ENCODE measurements around the gene CPLX3.

CPLX3 gene, protein sequence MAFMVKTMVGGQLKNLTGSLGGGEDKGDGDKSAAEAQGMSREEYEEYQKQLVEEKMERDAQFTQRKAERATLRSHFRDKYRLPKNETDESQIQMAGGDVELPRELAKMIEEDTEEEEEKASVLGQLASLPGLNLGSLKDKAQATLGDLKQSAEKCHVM

GRCh38 chr15:74826364-74826819 lies at the start of gene CPLX3:
CPLX3 (plus strand) TSS chr15:74826627; CDS start chr15:74826704, 77 bp downstream.
- Histone ChIP-seq H3K9ac (ENCODE audit: low read depth, low read length) (no peak within 1 kb of the TSS), H3K36me3 (ENCODE audit: control insufficient read depth, insufficient read depth, low read length) (no peaks in the 10 kb centered on the region), H3K4me3 (ENCODE audit: low read depth, low read length) (peak within 1 kb of the TSS; percentile 16), H3K4me1 (ENCODE audit: control insufficient read depth, insufficient read depth, low read length) (no peaks in the 10 kb centered on the region), H3K27me3 (ENCODE audit: control insufficient read depth, insufficient read depth, low read length) (peaks cover 43% of the 10 kb centered on the region), H3K9me3 (ENCODE audit: control insufficient read depth, insufficient read depth, low read length) (no peaks in the 10 kb centered on the region)

DNA sequence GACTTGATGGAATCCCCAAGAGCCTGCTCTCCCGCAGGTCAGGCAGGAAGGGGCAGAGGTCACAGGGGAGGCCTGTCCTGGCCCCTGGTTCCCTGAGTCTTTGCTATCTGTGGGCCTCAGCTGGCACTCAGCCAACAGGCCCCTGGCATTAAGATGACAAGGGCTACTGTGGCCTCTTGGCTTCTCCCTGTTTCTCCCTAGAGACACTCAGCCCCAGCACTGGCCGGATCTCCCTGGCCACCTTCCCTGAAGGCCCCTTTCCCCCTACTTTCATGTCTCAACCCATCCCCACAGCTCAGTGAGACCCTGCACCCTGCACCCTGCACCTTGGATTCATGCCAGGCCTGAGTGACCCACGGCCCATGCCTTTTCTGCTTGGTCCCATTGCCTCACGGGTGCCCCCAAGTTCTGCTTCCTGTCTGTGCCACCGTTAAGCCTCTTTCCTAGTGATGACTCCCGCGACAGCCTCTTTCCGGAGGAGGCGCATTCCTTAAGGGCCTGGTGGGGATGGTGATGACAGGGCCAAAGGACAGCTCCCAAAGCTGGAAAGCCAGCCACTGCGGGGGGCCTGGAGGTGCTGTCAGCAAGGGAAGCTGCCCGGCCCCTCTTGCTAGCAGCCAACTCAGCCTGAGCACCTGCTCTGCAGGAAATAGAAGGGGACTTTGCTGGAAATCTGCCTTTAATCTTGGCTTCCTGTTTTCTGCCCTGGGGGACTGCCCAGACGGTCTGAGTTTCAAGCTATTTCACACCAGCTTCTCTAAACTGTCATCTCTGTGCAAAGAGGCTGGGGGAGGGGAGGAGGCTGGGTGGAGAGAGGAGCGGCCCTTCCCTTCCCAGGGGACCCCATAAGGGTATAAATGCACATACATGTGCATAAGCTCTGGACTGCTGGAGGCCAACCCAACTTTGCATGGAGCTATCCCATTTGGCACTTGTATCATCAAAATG lies 49.3 kb upstream of the CPLX3 start:
- H3K36me3 ChIP-seq (ENCODE audit: control insufficient read depth, insufficient read depth, low read length) = no peaks in the 10 kb centered on the region
- no peaks in the 10 kb centered on the region for H3K9me3 ChIP-seq (ENCODE audit: control insufficient read depth, insufficient read depth, low read length)
- no peak overlapping the region for H3K9ac ChIP-seq (ENCODE audit: low read depth, low read length)
- no peak overlapping the region for H3K4me3 ChIP-seq (ENCODE audit: low read depth, low read length)
- peaks cover 10% of the 10 kb centered on the region for H3K4me1 ChIP-seq (ENCODE audit: control insufficient read depth, insufficient read depth, low read length)
- peaks cover 33% of the 10 kb centered on the region for H3K27me3 ChIP-seq (ENCODE audit: control insufficient read depth, insufficient read depth, low read length)

DNA sequence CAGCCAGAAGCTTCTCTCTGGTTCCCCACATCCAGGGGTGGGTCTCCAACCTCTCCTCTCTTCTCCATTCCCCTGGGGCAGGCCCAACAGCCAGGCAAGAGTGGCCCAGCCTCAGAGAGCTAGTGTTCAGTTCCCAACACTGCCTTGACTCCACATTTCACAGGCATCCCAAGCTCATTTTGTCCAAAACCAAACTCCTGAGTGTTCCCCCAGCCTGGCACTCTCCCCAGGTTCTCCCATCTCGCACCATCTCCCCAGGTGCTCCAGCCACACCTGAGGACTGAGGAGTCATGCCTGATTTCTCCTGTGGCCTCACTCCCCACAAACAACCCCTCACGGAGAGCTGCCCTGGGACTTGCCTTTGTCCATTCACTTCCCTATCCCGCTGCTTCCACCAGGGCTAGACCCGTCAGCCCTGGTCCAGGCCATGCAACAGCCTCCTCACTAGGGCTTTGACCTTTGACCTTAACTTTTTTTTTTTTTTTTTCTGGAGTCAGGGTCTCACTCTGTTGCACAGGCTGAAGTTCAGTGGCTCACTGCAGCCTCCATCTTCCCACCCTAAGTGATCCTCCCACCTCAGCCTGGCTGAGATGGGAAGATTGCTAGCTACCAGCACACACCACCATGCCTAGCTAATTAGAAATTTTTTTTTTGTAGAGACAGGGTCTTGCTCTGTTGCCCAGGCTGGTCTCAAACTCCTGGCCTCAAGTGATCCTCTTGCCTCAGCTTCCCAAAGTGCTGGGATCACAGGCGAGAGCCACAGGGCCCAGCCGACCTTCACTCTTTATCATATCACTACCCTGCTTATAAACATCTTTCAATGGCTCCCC lies 48.4 kb upstream of the CPLX3 start:
- H3K4me1 ChIP-seq (ENCODE audit: control insufficient read depth, insufficient read depth, low read length) = peaks cover 10% of the 10 kb centered on the region
- peaks cover 36% of the 10 kb centered on the region for H3K27me3 ChIP-seq (ENCODE audit: control insufficient read depth, insufficient read depth, low read length)
- H3K4me3 ChIP-seq (ENCODE audit: low read depth, low read length) = no peak overlapping the region
- H3K36me3 ChIP-seq (ENCODE audit: control insufficient read depth, insufficient read depth, low read length) = no peaks in the 10 kb centered on the region
- H3K9ac ChIP-seq (ENCODE audit: low read depth, low read length) = no peak overlapping the region
- no peaks in the 10 kb centered on the region for H3K9me3 ChIP-seq (ENCODE audit: control insufficient read depth, insufficient read depth, low read length)

DNA sequence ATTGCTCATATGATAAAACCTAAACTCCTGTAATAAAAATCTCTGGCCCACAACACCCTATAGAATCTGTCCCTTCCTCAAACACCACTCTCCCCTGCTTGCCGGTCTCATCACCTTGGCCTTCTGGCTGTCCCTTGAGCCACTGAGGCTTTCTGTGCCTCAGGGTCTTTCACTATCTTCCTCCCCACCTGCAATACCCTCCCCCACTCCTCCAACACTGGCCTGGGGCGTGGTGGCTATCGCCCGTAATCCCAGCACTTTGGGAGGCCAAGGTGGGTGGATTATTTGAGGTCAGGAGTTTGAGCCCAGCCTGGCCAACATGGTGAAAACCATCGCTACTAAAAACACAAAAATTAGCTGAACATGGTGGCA lies 47.8 kb upstream of the CPLX3 start:
- Histone ChIP-seq H3K4me3 (ENCODE audit: low read depth, low read length) (no peak overlapping the region), H3K36me3 (ENCODE audit: control insufficient read depth, insufficient read depth, low read length) (no peaks in the 10 kb centered on the region), H3K9ac (ENCODE audit: low read depth, low read length) (no peak overlapping the region), H3K27me3 (ENCODE audit: control insufficient read depth, insufficient read depth, low read length) (peaks cover 41% of the 10 kb centered on the region), H3K4me1 (ENCODE audit: control insufficient read depth, insufficient read depth, low read length) (peaks cover 4% of the 10 kb centered on the region), H3K9me3 (ENCODE audit: control insufficient read depth, insufficient read depth, low read length) (no peaks in the 10 kb centered on the region)

- Histone ChIP-seq H3K9ac (ENCODE audit: low read depth, low read length) (no peak overlapping the region), H3K27me3 (ENCODE audit: control insufficient read depth, insufficient read depth, low read length) (peaks cover 42% of the 10 kb centered on the region), H3K4me1 (ENCODE audit: control insufficient read depth, insufficient read depth, low read length) (peaks cover 2% of the 10 kb centered on the region), H3K4me3 (ENCODE audit: low read depth, low read length) (no peak overlapping the region), H3K36me3 (ENCODE audit: control insufficient read depth, insufficient read depth, low read length) (no peaks in the 10 kb centered on the region), H3K9me3 (ENCODE audit: control insufficient read depth, insufficient read depth, low read length) (no peaks in the 10 kb centered on the region)
These were observed 47.2 kb upstream of the CPLX3 start for GRCh38 chr15:74779162-74779648.

DNA sequence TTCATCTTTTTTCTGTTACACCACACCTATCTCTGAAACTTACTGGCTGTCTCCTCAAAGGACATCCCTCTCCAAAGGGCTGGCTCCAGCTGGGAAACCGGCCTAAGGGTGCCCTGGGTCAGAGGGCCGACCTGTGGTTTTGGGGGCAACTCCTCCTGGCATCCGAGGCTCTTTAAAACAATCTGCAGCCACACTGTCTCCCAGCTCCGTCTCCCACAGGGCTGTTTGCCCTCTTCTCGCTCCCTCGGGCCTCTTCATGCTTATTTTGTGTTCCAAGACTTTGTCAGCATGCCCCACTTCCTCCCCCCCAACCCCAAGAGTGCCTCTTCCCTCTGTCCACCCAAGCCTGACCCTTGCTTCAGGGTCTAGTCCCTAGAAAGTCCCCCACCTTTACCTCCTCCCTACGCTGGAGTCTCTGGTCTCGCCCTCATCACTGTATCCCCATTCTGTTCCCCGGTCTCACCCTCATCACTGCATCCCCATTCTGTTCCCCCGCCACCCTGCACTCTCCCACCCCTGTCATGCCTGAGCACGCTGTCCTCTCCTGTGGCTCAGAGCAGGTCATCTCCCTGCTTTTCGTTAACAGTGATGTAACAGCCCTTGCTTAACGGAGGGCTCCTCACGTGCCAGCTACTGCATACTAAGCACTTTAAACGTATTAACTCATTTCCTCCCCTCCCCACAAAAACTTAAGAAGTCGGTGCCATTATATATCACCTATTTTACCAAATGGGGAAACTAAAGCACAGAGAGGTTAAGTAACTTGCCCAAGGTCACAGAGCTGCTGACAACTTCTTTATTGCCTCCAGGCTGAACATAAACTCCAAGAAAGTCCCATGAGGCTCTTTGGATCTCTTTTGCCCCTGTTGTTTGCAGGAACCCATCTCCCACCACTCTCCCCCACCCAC lies 45.6 kb upstream of the CPLX3 start:
- peaks cover 38% of the 10 kb centered on the region for H3K27me3 ChIP-seq (ENCODE audit: control insufficient read depth, insufficient read depth, low read length)
- no peaks in the 10 kb centered on the region for H3K9me3 ChIP-seq (ENCODE audit: control insufficient read depth, insufficient read depth, low read length)
- H3K4me1 ChIP-seq (ENCODE audit: control insufficient read depth, insufficient read depth, low read length) = peaks cover 2% of the 10 kb centered on the region
- H3K9ac ChIP-seq (ENCODE audit: low read depth, low read length) = peak overlapping the region; percentile 5
- no peaks in the 10 kb centered on the region for H3K36me3 ChIP-seq (ENCODE audit: control insufficient read depth, insufficient read depth, low read length)
- peak overlapping the region; percentile 66 for H3K4me3 ChIP-seq (ENCODE audit: low read depth, low read length)

DNA sequence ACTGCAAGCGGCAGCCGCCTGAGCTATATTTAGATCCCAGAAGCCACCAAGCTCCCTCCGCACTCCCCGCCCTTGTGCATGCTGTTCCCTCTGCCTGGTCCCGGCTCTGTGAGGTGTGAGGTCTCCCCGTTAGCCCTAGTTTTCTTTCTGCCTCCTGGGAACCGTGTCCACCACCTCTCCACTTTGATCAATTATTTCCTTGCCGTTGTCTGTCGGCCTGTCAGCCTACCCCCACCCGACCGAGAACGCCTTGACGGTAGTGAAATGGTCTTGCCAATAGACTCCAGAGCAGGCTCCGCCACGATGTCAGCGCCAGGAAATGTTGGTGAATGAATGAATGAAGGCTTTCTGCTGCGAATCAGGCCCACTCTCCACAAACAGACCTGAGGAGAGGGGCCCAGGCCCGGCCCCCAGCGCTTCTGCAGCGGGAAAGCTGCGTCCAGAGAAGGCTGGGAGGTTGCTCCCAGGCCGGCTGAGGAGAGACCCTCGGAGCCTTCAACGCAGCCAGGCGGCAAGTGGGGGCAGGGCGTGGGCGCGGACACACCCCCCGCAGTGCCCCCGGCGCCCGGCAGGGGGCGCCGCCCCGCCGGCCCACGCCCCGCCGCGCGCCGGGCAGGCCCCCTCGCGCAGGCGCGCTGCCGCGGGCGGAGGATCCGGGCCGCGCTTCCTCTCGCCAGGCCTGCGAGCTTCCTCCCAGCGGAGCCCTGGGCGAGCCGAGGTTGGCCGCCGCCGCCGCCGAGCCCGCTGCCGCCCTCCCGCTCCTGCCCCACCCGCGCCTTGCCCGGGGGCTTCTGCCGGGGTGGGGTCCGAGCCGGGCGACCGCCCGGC lies 44.8 kb upstream of the CPLX3 start, which contains the start of gene CSK:
Gene CSK (plus strand): TSS at position 650 of the 828 bp plus-strand sequence. CDS start 16,218 bp downstream, outside the sequence.
- peaks cover 39% of the 10 kb centered on the region for H3K27me3 ChIP-seq (ENCODE audit: control insufficient read depth, insufficient read depth, low read length)
- no peaks in the 10 kb centered on the region for H3K36me3 ChIP-seq (ENCODE audit: control insufficient read depth, insufficient read depth, low read length)
- no peaks in the 10 kb centered on the region for H3K9me3 ChIP-seq (ENCODE audit: control insufficient read depth, insufficient read depth, low read length)
- peak within 1 kb of the TSS; percentile 79 for H3K4me3 ChIP-seq (ENCODE audit: low read depth, low read length)
- peaks cover 2% of the 10 kb centered on the region for H3K4me1 ChIP-seq (ENCODE audit: control insufficient read depth, insufficient read depth, low read length)
- H3K9ac ChIP-seq (ENCODE audit: low read depth, low read length) = peak within 1 kb of the TSS; percentile 5

DNA sequence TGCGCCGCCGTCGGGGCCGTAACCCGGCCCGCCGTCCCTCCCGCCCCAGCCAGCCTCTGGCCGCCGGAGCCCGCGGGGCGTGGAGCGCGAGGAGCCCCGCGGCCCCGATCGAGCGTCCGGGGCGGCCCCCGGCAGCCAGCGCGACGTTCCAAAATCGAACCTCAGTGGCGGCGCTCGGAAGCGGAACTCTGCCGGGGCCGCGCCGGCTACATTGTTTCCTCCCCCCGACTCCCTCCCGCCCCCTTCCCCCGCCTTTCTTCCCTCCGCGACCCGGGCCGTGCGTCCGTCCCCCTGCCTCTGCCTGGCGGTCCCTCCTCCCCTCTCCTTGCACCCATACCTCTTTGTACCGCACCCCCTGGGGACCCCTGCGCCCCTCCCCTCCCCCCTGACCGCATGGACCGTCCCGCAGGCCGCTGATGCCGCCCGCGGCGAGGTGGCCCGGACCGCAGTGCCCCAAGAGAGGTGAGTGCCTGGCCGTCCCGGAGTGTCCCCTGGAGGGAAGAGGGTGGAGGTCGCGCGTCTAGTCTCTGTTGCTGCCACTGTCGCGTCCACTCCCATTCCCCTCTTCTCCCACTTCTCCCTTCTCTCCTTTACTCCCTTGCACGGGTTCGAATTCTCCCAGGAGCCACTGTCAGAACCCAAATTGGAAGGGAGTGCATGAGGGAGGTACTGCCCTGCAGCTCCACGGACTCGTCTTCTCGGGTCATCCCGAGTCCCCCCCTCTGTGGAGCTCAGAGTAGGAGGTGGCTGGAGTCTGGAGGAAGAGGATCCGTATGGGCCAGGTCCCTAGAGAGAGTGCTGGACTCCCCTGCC lies 44.0 kb upstream of the CPLX3 start:
- Histone ChIP-seq H3K4me3 (ENCODE audit: low read depth, low read length) (peak overlapping the region; percentile 79), H3K9ac (ENCODE audit: low read depth, low read length) (no peak overlapping the region), H3K9me3 (ENCODE audit: control insufficient read depth, insufficient read depth, low read length) (no peaks in the 10 kb centered on the region), H3K27me3 (ENCODE audit: control insufficient read depth, insufficient read depth, low read length) (peaks cover 44% of the 10 kb centered on the region), H3K36me3 (ENCODE audit: control insufficient read depth, insufficient read depth, low read length) (no peaks in the 10 kb centered on the region), H3K4me1 (ENCODE audit: control insufficient read depth, insufficient read depth, low read length) (peaks cover 2% of the 10 kb centered on the region)

GRCh38 chr15:74783072-74783807 lies 43.2 kb upstream of the CPLX3 start:
- H3K4me1 ChIP-seq (ENCODE audit: control insufficient read depth, insufficient read depth, low read length) = peaks cover 5% of the 10 kb centered on the region
- peak overlapping the region; percentile 79 for H3K4me3 ChIP-seq (ENCODE audit: low read depth, low read length)
- peaks cover 50% of the 10 kb centered on the region for H3K27me3 ChIP-seq (ENCODE audit: control insufficient read depth, insufficient read depth, low read length)
- H3K36me3 ChIP-seq (ENCODE audit: control insufficient read depth, insufficient read depth, low read length) = no peaks in the 10 kb centered on the region
- no peaks in the 10 kb centered on the region for H3K9me3 ChIP-seq (ENCODE audit: control insufficient read depth, insufficient read depth, low read length)
- no peak overlapping the region for H3K9ac ChIP-seq (ENCODE audit: low read depth, low read length)
